GM12892 (cell line): ENCODE measurements around the gene KCNMA1.

Source experiments
- POLR2A ChIP-seq: IDR thresholded peaks from 2 replicates; pipeline ENCODE4 v1.6.1; 2011; ENCODE audit warnings: low read depth, low read length, control low read depth
- TAF1 ChIP-seq: IDR thresholded peaks from 2 replicates; pipeline ENCODE4 v1.6.1; 2011; ENCODE audit warnings: low read depth, mild to moderate bottlenecking, control low read depth, low read length, borderline replicate concordance

DNA sequence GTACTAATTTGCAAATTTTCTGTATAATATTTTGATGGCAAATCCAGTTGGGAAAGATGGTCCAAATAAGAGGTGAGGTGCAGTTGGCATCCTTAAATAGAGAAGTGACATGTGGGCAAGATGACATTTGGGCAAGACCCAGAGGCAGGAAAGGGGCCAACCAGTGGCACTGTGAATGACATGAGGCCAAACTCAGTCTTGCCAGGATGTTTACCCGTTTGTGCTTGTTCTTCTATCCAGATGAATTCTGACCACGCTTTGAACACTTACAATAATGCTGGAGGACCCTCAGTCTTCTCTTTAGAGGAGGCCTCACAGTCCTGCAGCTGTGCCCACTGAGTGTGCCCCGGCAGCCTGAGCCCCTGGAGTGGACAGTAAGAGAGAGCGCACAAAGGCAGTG is 45.1 kb downstream of the KCNMA1 start:
- TF ChIP-seq POLR2A (no peak), TAF1 (no peak)
